HFFc6 (cell line): ENCODE data around the gene MYO15B. TPM values are rescaled to one million over a fixed set of nuclear protein-coding genes. Genes with fewer than 3 reads are reported as not detected.

ENCODE experiments used
- DNase-seq: peaks from one replicate; pipeline ENCODE4 v3.0.0-alpha.2; 2018
- H3K27ac Mint-ChIP-seq: 2 replicates; pipeline ENCODE4 v1.8.0; 2020; ENCODE audit warnings: mild to moderate bottlenecking, mixed read lengths
- H3K27me3 Mint-ChIP-seq: 2 replicates; pipeline ENCODE4 v1.8.0; 2021; ENCODE audit warnings: mild to moderate bottlenecking, moderate library complexity, mixed read lengths; ENCODE audit not compliant: insufficient read depth
- H3K36me3 Mint-ChIP-seq: 2 replicates; pipeline ENCODE4 v1.8.0; 2021; ENCODE audit warnings: low read depth, mixed read lengths
- H3K4me1 Mint-ChIP-seq: 2 replicates; pipeline ENCODE4 v1.8.0; 2020; ENCODE audit warnings: low read depth, mixed read lengths
- H3K4me3 Mint-ChIP-seq: 2 replicates; pipeline ENCODE4 v1.8.0; 2020; ENCODE audit warnings: mild to moderate bottlenecking, moderate library complexity, mixed read lengths
- H3K9me3 Mint-ChIP-seq: 2 replicates; pipeline ENCODE4 v1.8.0; 2020; ENCODE audit warnings: mild to moderate bottlenecking, mixed read lengths
- total RNA-seq, 6 experiments: library from RNA; stranded (reverse); fragmentation: NEBNext Ultra II Directional; extraction: Animal tissue kit (Norgen Biotek cat#: 25700); gene quantifications; 2 replicates in 1 of 6; 3 replicates in 5 of 6; pipeline ENCODE4 v1.2.3, GENCODE V29; 2021
- TF ChIP-seq, protein P1 (sequence below): fragments of 200-600 bp; sonication (generic); IDR thresholded peaks from 2 replicates; pipeline ENCODE4 v1.5.0; 2021; ENCODE audit warnings: antibody characterized with exemption, mild to moderate bottlenecking

The MYO15B gene
- total RNA-seq, 6 experiments from 2014 or later = 0.25 to 0.74 (median 0.41) TPM; not detected in 2

DNA sequence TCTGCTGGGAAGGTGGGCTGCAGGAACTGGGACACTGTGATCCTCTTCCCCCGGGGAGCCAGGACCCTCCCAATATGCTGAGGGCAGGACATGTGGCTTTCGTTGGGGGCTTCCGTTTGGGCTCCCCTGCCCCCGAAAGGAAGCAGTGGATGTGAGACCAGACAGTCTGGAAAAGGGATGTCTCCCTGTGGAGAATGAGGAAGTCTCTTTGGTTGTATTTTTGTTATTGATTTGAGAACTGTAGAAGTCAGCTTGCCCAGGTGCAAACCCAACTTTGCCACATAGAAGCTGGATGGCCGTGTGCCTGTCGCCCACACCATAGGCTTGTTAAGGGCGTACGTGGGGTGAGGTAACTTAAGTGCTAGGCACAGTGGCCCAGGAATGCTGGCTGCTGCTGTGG, 43.4 kb upstream of the MYO15B start:
- TF ChIP-seq, protein P1, sequence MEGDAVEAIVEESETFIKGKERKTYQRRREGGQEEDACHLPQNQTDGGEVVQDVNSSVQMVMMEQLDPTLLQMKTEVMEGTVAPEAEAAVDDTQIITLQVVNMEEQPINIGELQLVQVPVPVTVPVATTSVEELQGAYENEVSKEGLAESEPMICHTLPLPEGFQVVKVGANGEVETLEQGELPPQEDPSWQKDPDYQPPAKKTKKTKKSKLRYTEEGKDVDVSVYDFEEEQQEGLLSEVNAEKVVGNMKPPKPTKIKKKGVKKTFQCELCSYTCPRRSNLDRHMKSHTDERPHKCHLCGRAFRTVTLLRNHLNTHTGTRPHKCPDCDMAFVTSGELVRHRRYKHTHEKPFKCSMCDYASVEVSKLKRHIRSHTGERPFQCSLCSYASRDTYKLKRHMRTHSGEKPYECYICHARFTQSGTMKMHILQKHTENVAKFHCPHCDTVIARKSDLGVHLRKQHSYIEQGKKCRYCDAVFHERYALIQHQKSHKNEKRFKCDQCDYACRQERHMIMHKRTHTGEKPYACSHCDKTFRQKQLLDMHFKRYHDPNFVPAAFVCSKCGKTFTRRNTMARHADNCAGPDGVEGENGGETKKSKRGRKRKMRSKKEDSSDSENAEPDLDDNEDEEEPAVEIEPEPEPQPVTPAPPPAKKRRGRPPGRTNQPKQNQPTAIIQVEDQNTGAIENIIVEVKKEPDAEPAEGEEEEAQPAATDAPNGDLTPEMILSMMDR = no peak
- no peaks in the 10 kb centered on the region for H3K4me1 Mint-ChIP-seq
- H3K36me3 Mint-ChIP-seq = no peaks in the 10 kb centered on the region
- H3K27me3 Mint-ChIP-seq = peaks cover 38% of the 10 kb centered on the region
- no peaks in the 10 kb centered on the region for H3K9me3 Mint-ChIP-seq
- no peak for DNase-seq
- no peak overlapping the region for H3K27ac Mint-ChIP-seq
- H3K4me3 Mint-ChIP-seq = no peak overlapping the region

DNA sequence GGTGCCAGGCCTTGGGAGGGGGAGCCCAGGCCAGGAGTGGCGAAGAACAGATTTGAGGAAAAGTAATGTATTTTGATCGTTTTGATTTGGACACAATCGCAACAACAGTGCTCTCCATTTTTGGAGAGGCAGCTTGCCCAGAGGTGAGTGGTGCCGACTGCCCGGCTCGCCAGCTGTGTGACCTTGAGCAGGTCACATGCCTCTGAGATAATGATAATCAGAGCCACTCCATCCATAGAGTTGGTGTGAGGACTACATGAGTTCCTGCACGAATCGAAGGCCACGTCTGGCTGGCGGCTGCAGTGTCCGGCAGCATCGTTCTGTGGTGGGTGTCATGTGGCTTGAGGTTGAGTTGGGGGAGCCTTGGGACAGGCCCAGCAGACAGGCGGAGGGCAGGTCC, 41.4 kb upstream of the MYO15B start:
- H3K4me1 Mint-ChIP-seq = no peaks in the 10 kb centered on the region
- H3K27me3 Mint-ChIP-seq = peaks cover 36% of the 10 kb centered on the region
- H3K9me3 Mint-ChIP-seq = no peaks in the 10 kb centered on the region
- DNase-seq = no peak
- TF ChIP-seq, protein P1 = no peak
- H3K4me3 Mint-ChIP-seq = no peak overlapping the region
- H3K36me3 Mint-ChIP-seq = no peaks in the 10 kb centered on the region
- H3K27ac Mint-ChIP-seq = no peak overlapping the region

DNA sequence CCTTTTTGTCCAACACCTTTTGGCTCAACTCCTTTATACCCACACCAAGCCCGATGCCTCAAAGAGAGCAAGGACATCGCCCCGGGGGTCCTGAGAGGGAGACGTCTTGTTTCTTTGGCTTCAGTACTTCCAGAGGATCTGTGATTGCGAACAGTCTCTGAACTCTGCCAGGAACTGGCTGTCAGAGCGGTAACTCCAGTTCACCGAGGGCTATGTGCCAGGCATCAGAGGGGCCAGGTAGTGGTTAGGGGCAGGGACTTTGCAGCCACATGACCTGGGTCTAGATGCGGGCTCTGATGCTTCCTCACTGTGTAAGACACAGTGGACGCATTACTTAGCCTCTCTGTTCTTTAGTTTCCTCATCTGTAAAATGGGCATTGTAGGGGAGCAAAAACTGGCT, 40.5 kb upstream of the MYO15B start:
- Mint-ChIP-seq H3K27me3 (peaks cover 33% of the 10 kb centered on the region), H3K4me1 (no peaks in the 10 kb centered on the region), H3K27ac (no peak overlapping the region), H3K9me3 (no peaks in the 10 kb centered on the region), H3K36me3 (no peaks in the 10 kb centered on the region), H3K4me3 (no peak overlapping the region)
- DNase-seq = no peak
- TF ChIP-seq, protein P1 = no peak

DNA sequence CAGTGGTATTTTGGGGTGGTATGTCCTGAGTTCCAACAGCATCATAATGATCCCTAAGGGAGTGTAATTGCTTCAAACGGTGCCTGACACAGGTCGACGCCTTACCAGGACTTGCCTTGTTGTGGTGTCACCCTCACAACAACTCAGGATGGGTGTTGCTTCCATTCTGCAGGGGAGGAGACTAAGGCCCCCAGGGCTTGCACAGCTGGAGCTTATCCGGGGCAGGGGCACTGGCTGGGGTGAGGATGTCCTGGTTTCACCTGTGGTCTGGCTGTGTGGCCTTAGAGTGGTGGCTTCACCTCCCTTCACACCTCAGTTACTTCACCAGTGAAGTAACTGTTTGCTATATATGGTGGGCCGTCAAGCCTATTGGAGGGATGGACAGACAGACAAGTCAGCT, 38.8 kb upstream of the MYO15B start:
- DNase-seq = no peak
- TF ChIP-seq, protein P1 = no peak

DNA sequence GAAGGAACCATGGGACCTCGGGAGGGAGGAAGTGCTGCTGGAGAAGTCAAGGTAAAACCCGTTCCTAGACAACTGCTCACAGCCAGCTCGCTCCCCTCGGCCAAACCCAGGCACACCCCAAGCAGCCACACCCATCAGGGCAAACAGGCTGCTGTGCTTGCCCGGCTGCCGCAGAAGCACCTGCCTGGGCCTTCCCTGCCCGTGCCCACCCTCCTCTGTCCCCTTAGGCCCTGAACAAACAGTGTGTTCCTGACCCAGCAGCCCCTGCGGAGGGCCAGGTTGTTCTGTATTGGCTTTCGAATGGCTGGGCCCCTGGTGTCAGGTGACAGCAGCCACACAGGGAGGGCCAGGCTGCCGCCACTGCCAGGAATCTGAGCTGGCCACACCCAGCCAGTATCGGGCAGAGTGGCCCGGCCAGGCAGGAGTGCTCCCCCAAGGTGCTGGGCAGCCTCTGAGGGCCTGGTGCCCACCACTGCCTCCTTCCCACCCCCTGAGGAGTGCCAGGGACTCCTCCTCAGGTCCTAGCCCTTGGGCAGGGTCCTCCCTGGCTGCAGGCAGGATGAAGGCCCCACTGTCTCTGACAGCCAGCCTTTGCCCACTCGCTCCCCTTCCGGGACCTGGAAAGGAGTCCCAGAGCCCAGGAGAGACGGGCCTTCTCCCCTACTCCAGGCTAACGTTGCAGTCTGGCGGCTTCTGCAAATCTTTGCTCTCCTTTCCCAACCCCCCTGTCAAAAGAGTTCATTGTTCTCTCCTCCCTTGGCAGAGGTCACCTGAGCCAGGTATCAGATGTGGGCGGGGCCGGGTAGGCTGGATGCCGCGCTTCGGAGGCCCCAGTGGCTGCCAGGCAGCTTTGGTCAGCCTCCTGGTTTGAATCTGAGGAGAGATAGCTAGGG, 38.1 kb upstream of the MYO15B start:
- TF ChIP-seq, protein P1 = no peak
- Mint-ChIP-seq H3K27ac (no peak overlapping the region), H3K4me1 (peaks cover 14% of the 10 kb centered on the region), H3K9me3 (no peaks in the 10 kb centered on the region), H3K36me3 (no peaks in the 10 kb centered on the region), H3K4me3 (no peak overlapping the region), H3K27me3 (peaks cover 21% of the 10 kb centered on the region)
- DNase-seq = no peak

More for the DNA sequence above, 38.8 kb upstream of the MYO15B start:
- no peaks in the 10 kb centered on the region for H3K9me3 Mint-ChIP-seq
- H3K27me3 Mint-ChIP-seq = peaks cover 26% of the 10 kb centered on the region
- H3K36me3 Mint-ChIP-seq = no peaks in the 10 kb centered on the region
- peaks cover 14% of the 10 kb centered on the region for H3K4me1 Mint-ChIP-seq
- H3K4me3 Mint-ChIP-seq = no peak overlapping the region
- H3K27ac Mint-ChIP-seq = no peak overlapping the region
